NCI-H2107 treated with DMSO at 0.1 percent for 48 hours (cell line): Measurements from ENCODE around the gene KLK5.
"Not testable (repeated sequence)": the region's sequence is repeated elsewhere in the genome, so short reads cannot be mapped to it uniquely, and the experiment has no call there.

Experiments used
- DNase-seq: peaks from one replicate; lab custom pipeline; 2025; ENCODE audit not compliant: unreplicated experiment; lab: John Stamatoyannopoulos, UW

Gene KLK5, protein sequence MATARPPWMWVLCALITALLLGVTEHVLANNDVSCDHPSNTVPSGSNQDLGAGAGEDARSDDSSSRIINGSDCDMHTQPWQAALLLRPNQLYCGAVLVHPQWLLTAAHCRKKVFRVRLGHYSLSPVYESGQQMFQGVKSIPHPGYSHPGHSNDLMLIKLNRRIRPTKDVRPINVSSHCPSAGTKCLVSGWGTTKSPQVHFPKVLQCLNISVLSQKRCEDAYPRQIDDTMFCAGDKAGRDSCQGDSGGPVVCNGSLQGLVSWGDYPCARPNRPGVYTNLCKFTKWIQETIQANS

DNA sequence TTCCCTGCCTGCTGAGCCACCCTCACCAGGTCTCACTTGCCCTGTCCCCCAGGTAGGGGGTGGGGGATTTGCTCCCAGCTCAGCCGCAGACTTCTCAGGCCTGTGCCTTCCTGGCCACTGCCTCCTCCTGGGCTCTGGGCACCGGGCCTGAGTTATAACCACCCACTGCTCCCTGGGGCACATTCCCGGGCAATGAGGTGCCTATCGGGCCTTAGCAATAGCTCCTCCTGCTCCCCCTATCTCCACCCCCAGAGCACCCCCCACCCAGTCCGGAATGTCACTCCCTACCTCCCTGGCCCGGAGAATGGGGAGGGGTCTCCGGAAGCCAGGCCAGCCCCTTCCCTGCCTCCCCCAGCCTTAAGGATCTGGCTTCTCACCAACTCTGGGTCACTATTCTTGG is at the start of gene KLK5:
Gene KLK5 (minus strand): TSS at position 129 of the 400 bp plus-strand sequence. CDS start 381 bp downstream, outside the sequence.
- DNase-seq, result no peak

DNA sequence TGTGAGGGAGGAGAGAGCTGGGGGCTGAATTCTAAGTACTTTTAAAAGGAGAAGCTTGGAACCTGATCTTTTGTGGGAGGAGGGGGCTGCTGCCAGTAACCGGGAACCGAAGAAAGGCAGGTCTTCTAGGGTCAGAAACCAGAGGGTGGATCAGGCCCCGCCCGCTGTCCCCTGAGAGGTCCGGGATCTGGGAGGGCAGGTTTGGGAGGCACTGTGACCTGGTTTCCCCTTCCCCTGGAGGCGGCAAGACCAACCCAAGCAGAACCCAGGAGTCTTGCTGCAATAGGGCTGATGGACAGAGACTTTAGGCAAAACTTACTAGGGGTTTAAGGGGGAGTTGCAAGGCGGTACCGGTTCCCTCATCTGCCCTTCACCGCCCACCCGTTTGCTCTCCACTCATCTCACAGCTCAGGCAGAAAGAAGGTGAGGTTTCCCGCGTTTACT is 49.3 kb upstream of the KLK5 start:
- DNase-seq, result no peak

DNA sequence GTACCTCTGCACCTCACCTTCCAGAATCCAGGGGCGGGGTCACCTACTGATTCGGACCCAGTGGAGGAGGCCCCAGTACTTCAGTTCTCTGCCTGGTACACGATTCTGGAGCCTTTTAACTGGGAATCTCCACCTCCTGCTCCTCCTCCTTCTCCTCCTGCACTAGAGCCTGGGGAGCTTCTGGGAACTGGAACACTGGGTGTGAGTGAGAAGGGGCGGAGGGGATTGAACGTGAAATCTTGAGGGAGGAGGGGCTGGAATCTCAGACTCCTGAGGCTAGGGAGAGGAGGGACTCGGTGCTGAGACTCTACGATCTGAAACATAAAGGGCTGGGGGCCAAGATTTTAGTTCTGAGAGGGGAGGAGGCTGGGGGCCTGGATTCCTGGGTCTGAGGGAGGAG is 48.7 kb upstream of the KLK5 start, which contains the start of gene KLK8:
Gene KLK8 (minus strand): TSS at position 90 of the 400 bp plus-strand sequence. CDS start 437 bp downstream, outside the sequence.
- DNase-seq, result no peak

DNA sequence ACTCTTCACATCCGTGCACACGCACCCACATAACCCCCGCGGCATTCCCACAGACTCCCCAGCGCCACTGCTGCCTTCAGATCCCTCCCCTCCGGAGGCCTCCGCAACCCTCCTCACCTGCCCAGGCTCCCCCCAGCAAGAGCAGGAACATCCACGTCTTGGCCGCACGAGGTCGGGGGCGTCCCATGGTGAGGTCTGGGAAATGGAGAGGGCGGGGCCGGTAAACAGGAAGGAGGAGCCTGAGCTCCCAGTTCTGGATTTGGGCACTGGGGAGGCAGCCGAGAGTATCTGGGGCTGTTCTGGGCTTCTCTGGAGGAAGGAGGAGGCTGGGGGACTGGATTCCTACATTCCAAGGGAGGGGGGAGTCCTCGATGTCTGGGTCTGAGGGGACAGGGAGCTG is 48.1 kb upstream of the KLK5 start:
- DNase-seq, result no peak

DNA sequence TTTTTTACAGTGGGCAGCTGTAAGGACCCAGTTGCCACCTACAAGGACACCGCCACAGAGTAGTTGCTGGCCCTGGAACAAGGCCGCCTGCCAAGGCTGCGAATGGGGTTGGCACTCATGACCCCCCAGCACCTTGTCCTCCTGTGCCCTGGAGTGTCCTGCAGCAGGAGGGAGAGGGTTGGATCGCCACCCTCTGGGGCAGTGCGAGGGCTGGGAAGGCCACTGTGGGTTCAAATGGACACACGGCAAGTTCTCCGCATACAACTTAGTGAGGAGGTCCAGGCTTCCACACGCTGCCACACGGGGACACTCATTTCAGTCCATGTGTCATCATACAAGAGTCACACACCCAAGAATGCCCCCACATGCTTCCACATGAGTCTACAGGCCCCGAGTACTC is 47.6 kb upstream of the KLK5 start:
- DNase-seq, result no peak

DNA sequence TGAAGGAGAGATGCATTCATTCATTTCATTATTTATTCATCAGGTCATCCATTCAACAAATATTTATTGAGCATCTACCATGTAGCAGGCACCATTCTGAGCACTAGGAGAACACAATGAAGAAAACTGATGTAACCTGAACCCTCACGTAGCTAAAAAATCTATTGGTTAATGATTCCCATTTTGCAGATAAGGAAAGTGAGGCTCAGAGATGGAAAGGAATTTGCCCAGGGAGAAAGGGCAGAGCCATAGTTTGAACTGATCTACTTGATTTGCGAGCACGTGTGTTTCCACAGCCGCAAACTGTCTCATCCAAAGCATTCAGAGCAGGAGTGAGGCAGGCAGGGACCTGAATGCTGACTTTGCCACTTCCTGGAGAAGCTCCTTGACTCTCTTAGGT is 45.8 kb upstream of the KLK5 start:
- no peak for DNase-seq

DNA sequence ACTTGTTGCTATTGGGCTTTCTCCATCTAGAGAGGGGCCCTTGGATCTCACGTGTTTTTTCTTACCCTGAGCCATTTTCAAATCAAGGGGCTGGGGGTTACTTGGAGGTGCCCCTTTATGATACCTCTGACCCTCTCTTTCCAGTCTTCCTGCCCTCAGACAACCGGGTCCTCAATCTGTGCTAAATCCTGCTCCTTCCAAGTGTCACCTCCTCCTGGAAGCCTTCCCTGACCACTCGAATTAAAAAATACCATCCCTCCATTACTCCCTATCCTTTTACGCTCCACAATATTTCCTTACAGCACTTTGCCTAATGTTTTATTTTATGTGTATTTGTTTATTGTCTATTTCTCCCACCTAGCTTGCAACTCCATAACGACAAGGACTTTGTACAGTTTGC is 45.2 kb upstream of the KLK5 start:
- no peak for DNase-seq

DNA sequence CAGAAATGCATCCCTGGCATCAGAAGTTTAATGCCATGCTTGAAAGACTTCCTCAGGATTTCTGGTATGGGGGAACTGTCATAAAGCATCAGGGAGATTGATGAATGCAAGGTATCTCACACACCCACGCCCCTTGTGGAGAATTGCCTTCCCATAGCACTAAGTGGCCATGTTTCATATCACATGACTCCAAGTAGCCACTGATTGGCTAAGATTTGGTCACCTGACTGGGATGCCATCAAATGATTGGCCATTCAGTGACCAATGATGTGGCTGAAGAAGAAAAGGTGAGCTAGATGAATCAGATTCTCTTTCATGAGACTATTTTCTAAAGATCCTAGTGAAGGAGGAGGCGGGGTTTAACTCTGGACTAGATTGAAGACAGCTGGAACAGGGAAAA is 41.3 kb upstream of the KLK5 start:
- DNase-seq, result no peak

DNA sequence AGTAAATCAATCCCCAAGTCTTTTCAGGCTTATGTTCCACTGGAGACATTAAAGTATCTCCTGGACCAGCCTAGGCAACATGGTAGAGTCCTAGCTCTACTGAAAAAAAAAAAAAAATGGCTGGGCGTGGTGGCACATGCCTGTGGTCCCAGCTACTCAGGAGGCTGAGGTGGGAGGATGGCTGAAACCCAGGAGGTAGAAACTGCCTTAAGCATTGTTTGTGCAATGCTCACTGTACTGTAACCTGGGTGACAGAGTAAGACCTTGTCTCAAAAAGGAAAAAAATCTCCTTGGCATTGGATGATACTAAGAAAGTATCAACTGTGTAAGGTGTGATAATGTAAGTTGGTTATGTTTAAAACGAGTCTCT is 39.8 kb upstream of the KLK5 start:
- no peak for DNase-seq

DNA sequence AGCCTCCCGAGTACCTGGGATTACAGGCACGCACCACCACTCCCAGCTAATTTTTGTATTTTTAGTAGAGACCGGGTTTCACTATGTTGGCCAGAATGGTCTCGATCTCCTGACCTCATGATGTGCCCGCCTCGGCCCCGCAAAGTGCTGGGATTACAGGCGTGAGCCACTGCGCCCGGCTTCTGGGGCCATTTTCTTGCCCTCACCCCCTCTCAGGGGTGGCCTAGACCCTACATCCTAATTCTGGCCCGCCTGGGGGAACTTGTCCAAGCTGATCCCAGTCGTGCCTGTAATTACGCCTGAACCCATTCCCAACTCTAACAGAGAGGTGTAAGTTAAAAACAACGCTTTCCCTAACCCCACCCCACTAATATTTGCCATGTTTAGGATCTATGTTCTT is 31.6 kb upstream of the KLK5 start:
- DNase-seq, result not testable (repeated sequence)

DNA sequence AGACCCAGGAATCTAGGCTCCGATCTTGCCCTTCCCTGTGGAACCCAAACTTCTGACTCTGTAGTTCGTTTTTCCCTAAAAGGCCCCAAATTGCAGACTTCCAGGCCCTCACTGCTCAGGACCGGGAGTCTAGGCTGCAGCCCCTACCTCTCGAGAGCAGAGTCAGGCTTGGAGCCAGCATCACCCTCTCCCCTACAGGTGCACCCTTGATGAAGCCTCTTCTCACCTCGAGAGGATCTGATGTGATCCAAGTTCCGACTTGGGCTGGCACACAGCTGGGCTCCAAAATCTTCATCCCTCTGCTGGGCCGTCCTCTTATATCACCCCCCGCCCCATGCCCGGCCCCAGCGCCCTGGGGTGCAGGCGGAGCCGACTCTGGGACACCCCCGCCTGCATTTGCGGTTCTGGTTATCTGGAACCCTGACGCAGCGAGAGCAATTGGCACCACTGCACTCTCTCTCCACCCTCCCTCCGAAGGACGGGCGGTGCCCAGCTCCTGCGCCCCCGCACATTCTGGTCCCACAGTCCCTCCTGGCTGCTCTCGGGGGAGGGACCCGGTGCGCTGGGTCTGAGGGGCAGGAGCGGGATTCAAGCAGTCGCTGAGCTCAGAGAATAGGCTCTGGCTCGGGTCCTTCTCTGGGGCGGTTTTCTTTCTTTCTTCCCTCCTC is 30.9 kb upstream of the KLK5 start, which contains the start of gene KLK7:
Gene KLK7 (minus strand): TSS at position 293 of the 668 bp plus-strand sequence. CDS start 1,518 bp downstream, outside the sequence.
- DNase-seq, result no peak

DNA sequence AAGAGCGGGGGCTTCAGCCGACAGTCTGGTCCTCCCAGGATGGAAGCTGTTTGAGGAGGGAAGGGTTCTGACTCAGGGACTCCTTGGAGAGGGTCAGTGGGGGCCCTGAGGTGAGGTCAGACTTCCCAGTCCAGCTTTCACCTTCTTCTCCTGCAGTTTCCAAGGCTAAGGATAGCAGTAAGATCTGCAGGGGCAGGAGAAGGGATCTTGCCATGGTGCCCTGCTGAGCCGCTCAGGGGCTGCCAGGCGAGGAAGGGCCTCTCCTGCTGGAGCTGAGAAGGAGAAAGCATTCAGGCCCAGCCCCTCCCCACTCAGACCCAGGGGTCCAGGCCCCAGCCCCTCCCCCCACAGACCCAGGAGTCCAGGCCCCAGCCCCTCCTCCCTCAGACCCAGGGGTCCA is 29.3 kb upstream of the KLK5 start:
- DNase-seq, result no peak

DNA sequence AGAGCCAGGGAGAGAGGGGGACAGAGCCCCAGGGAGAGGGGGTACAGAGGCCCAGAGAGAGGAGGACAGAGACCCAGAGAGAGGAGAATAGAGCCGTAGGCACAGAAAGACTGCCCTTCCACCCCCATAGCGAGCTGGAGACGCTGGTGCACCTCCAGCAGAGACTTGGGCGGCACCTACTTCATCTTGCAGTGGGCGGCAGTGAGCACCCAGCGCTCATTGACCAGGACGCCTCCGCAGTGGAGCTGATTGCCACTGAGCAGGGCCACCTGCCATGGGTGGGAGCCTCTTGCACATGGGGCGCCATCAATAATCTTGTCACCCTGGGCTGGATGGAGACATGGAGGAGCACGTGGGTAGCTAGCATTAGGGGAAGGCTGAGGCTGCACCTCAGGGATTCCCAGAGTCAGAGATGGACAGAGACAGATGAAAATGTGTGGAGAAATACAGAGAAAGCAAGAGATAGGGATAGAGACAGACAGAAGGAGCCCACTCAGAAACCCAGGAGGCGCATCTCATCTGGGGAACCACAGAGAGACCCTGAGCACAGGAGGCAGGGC is 28.8 kb upstream of the KLK5 start:
- no peak for DNase-seq

DNA sequence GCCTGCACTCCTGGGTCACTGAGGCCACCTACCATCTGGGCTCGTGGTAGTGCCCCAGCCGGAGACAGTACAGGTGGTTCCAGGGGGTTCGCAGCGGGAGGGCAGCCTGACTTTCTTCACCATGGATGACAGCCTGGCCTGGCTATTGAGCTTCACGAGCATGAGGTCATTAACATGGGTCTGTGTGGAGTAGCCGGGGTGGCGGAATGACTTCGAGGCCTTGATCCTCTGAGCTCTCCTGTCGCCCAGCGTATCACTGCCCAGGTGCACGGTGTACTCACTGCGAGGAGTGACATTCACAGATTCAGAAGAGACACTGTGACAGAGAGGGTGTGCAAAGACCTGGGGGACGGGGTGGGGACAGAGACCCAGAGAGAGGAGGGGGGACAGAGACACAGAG is 27.4 kb upstream of the KLK5 start:
- DNase-seq, result no peak

DNA sequence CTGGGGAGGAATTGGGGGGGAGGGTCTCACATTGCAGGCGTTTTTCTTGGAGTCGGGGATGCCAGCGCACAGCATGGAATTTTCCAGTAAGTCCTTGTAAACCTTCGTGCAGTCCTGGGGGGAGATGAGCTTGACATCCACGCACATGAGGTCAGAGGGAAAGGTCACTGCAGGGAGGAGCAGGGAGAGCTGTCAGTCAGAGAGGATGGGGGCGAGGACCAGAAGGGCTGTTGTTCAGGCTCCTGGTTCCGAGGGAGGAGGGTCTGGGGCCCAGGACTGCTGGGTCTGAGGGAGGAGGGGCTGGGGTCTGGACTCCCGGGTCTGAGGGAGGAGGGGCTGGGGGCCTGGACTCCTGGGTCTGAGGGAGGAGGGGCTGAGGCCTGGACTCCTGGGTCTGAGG is 26.9 kb upstream of the KLK5 start:
- DNase-seq, result no peak

DNA sequence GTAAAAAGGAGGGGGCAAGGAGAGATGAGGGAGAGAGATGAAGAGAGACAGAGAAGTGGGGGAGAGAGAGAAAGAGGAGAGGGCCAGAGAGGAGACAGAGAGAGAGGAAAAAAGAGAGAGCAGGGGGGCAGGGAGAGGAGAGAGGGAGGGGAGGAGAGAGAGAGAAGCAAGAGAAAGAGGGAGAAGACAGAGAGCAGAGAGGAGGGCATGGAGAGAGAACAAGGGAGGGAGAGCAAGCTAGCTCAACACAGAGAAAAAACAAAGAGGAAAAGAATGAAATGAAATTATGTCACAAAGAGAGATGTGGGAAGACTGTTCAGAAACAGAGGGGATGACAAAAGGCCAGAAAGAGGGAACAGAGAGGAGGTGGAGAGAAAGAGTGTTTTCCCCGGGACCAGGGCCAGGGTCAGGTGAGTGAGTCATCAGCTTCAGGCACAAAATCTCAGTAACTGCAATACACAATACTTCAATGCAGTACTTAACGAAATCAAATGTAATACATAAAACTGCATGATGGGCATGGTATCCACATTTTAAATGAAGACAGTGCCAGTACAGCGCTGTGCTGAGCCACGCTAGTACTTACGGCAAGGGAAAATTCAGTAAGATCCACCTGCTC is 26.0 kb upstream of the KLK5 start:
- no peak for DNase-seq

DNA sequence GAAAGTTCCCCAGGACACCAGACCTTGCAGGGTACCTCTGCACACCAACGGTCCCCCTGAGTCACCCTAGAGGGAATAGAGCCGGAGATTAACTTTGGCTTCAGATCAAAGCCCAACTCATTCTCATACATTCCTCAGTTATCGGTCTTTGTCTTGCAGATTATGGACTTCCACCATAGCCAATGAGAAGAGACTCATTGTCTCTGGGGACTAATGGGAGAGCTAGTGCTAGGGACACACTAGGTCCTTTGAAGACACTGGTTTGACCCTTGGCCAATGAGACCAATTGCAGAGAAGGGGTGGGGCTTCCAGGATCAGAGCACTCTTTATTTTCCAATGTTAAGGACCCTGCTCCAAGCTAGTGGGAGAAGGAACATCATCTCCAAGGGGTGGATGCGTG is 24.8 kb upstream of the KLK5 start:
- DNase-seq, result no peak

DNA sequence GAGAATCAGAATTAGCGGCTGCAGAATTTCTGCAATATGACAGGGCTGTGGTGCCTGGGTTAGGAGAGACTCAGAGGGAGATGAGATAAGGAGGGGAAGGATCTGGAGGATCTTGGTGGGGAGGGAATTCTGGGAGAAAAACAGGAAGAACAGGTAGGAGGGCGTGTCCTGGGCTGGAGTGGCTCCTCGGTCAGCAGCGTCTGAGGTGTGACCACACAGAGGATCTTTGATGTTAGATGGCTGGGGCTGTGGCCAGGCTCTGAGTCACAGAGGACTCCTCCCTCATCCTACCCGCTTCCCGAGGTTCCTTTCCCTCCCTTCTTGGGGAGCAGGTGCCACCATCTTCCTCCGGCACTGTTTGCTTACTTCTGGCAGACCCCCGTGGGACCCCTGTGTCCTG is 22.9 kb upstream of the KLK5 start:
- DNase-seq, result no peak

DNA sequence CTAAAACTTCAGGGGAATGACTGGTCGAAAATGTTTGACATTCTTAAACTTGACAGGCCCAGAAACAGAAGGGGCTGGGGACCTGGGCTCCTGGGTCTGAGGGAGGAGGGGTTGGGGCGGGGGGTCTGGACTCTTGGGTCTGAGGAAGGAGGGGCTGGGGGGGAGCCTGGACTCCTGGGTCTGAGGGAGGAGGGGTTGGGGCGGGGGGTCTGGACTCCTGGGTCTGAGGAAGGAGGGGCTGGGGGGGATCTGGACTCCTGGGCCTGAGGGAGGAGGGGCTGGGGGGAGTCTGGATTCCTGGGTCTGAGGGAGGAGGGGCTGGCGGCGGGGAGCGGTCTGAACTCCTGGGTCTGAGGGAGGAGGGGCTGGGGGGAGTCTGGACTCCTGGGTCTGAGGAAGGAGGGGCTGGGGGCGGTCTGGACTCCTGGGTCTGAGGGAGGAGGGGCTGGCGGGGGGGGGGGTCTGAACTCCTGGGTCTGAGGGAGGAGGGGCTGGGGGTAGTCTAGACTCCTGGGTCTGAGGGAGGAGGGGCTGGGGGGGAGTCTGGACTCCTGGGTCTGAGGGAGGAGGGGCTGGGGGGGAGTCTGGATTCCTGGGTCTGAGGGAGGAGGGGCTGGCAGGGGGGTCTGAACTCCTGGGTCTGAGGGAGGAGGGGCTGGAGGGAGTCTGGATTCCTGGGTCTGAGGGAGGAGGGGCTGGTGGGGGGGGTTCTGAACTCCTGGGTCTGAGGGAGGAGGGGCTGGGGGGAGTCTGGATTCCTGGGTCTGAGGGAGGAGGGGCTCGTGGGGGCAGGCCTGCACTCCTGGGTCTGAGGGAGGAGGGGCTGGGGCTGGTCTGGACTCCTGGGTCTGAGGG is 22.1 kb upstream of the KLK5 start:
- DNase-seq, result no peak

DNA sequence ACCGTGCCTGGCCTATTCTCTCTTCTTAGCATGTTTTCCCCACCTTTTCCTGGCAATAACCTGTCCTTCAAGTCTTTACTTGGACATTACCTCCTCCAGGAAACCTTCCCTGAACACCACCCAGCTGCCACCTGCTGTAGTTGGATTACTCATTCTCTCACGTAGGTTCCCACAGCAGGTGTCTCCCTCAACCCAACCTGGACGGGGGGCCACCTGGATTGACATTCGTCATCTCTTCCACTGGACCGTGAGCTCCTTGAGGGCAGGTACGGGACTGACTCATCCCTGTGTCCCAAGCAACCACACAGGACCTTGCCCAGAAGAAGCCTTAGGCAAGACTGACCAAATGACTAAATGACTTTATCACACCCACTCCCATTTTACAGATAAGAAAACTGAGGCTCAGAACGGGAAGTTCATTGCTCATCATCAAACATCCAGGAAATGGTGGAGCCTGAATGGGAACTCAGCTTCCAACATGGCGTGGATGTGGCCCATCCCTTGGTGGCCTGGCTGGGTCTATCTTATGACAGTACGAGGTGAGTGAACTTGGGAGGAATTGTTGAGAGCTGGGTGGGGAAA is 20.0 kb upstream of the KLK5 start:
- no peak for DNase-seq

DNA sequence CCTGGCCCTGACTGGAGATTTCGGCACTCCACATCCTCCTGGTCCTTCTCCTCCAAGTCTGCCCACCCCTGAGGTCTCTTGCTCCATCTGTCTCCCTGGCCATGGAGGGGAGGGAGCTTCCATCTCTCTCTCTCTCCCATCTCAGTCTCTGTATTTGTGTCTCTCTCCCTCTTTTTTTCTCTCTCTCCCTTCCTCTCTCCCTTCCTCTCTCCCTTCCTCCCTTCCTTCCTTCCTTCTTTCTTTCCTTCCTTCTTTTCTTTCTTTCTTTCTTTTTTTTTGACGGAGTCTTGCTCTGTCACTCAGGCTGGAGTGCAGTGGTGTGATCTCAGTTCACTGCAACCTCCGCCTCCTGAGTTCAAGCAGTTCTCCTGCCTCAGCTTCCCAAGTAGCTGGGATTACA is 17.0 kb upstream of the KLK5 start:
- DNase-seq, result not testable (repeated sequence)
